HG03025 (cell line): ENCODE results near the gene AGXT2.
"Not testable (repeated sequence)": the region's sequence is repeated elsewhere in the genome, so short reads cannot be mapped to it uniquely, and the experiment has no call there.

Source experiments
- ATAC-seq: cut with Tn5 transposase; IDR thresholded peaks from one replicate; pipeline ENCODE4 v1.9.1; 2021; ENCODE audit warnings: mild to moderate bottlenecking, moderate library complexity; ENCODE audit not compliant: unreplicated experiment, low FRiP score

Gene AGXT2

DNA sequence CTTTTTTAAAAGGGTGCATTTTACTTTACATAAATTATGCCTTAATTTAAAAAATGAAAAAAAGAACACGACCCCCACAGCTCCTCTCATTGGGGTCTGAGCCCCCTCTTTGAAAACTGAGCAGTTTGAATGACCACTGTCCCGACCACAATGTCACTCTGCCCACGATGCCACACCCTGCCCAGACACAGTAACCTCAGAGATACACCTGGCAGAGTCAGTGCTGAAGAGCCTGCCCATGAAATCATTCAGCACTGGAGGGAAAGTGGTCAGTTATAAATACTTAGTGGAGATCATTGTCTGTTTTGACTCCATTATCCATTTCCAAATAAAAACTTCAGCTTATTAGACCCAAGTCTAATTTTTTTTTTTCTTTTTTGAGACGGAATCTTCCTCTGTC, 69.1 kb downstream of the AGXT2 start:
- no peak for ATAC-seq

GRCh38 chr5:34977934-34978613, 69.7 kb downstream of the AGXT2 start:
- ATAC-seq: no peak

DNA sequence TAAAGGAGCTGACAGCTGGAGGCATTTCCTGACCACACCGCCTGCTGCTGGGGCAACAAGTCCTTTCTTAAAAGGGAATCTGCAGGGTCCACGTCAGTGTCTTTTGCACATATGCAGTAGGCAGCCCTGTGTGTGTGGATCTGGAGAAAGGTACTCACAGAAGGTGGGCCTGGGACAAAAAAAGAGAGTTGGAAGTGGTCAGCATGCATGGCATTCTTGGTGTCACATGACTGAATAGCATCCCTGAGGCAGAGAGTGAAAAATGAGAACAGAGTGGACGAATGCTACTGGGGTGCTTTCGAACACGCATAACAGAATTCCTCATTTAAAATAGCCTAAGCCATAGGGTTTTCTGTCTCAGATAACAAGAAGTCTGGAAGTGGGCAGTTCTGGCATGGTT, 71.4 kb downstream of the AGXT2 start:
- ATAC-seq: no peak

DNA sequence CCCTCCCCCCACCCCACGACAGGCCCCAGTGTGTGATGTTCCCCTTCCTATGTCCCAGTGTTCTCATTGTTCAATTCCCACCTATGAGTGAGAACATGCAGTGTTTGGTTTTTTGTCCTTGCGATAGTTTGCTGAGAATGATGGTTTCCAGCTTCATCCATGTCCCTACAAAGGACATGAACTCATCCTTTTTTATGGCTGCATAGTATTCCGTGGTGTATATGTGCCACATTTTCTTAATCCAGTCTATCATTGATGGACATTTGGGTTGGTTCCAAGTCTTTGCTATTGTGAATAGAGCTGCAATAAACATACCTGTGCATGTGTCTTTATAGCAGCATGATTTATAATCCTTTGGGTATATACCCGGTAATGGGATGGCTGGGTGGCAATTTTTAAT, 76.1 kb downstream of the AGXT2 start:
- not testable (repeated sequence) for ATAC-seq

DNA sequence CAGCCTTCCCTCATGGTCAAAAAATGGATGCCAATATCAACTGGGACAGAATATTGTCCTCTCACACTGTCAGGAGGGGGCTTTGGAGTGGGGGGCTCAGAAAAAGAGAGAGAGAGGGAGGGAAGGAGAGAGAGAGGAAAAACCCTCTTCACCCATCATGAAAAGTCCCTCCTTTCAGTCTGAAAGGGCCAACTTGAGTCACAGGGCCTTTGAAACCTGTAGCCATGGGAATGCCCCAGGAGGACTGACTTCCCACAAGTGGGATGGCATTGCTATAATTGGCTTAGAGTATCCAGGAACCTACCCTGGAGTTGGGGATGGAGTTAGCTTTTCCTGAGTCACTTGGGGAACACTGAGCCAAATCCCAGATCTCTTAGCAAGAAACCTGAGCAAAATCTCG, 77.2 kb downstream of the AGXT2 start:
- ATAC-seq: no peak

DNA sequence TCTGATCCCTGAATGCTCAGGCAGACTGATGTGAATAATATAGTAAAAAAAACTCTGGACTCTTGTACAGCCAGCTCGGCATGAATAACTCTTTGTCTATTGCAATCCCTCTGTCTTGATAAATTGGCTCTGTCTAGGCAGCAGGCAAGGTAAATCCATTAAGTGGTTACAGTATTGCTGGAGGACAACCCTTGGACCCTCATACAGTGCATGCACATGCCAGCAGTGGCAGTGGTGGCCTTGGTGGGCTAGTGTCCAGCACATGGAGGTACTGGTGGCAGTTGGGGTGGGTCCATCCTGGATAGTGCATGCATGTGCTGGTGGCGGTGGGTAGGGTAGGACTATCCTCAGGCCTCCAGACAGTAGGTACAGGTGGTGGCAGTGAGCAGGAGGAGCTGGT, 79.5 kb downstream of the AGXT2 start:
- no peak for ATAC-seq

DNA sequence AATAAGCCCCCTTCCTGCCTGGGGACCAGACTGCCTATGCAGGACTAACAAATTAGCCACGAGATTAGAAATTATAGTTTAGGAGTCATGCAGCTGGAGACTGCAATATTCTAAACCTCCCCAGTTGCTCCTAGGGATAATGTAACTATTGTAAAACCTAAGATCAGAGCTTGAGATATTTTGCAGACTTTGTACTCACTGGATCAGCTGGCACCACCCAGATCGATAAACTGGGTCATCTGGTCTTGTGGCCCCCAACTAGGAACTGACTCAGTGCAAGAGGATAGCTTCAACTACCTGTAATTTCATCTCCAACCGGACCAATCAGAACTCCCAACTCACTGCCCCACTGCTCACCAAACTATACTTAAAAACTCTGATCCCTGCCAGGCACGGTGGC, 80.2 kb downstream of the AGXT2 start:
- ATAC-seq: no peak

DNA sequence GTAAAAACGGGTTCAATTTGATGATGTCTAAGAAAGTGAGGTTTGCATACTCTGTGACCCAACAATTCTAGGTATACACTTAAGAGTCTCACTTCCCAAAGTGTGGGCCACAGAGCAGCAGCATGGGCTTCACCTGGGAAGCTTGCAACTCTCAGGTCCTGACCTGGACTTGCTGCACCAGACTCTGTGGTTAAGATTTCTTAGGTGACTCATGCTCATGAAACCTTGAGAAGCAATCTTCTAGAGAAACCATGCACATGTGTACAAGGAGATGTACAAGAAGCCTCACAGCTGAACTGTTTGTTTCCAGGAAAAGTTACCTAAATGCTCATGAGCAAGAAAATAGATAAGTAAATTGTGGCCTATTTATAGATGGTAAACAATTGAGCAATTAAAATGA, 88.4 kb downstream of the AGXT2 start:
- ATAC-seq: peak; percentile 98

- ATAC-seq: no peak
Measured at GRCh38 chr5:34957857-34958690, 89.7 kb downstream of the AGXT2 start.

DNA sequence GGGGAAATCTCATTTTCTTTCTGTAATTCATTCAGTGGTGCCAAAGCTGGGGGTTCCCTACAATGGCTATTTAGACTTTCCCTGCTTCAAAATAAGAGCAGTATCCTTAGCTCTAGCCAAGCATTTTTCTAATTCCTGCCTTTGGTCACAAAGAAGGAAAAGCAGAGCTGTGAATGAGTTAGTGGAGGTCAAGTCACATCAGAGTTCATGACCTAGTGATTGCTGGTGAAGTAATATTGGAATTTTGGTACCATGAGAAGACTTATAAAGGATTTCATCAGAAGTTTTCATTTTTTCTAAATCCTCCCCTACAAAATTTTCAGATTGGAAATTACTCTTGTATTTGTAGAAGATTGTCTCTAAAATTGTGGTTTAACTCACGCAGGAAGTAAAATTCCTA, 90.4 kb downstream of the AGXT2 start:
- ATAC-seq: no peak
